HepG2 (cell line): ENCODE measurements around the gene MEX3A. TPM values are rescaled to one million over a fixed set of nuclear protein-coding genes. Genes with fewer than 3 reads are reported as not detected.

Source experiments
- GATA4 ChIP-seq: sonication (generic); IDR thresholded peaks from 2 replicates; pipeline ENCODE4 v1.6.1; 2016; ENCODE audit warnings: antibody characterized with exemption, low read depth, borderline replicate concordance
- MLXIP ChIP-seq: sonication (generic); formaldehyde crosslinking; IDR thresholded peaks from 2 replicates; pipeline ENCODE4 v1.9.0; 2021; ENCODE audit warnings: missing genetic modification reagents, borderline replicate concordance
- MXI1 ChIP-seq: IDR thresholded peaks from 3 replicates; pipeline ENCODE4 v1.6.1; 2012; ENCODE audit warnings: low read depth, low read length, inconsistent platforms, borderline replicate concordance
- PHB2 ChIP-seq: fragments of 450-650 bp; IDR thresholded peaks from 2 replicates; pipeline ENCODE4 v1.6.1; 2018; ENCODE audit not compliant: partially characterized antibody
- RARG ChIP-seq: sonication (generic); formaldehyde crosslinking; IDR thresholded peaks from 2 replicates; pipeline ENCODE4 v1.4.0; 2020; ENCODE audit warnings: low read depth, mild to moderate bottlenecking, missing genetic modification reagents
- SOX13 ChIP-seq, 3 experiments: fragments of 450-650 bp in 1 of 3; sonication (generic) in 1 of 3; formaldehyde crosslinking in 1 of 3; IDR thresholded peaks in 2 of 3; conservative IDR thresholded peaks in 1 of 3; 2 replicates each; pipeline versions ENCODE4 v1.5.0 to v1.6.1; 2016 to 2020; ENCODE audit warnings: antibody characterized with exemption in 1 of 3, mild to moderate bottlenecking in 1 of 3, missing compliant biosample characterization in 1 of 3, missing genetic modification reagents in 1 of 3, moderate library complexity in 1 of 3
- ZBTB43 ChIP-seq: sonication (generic); formaldehyde crosslinking; conservative IDR thresholded peaks from 2 replicates; pipeline ENCODE4 v1.4.0; 2020; ENCODE audit warnings: missing genetic modification reagents
- ZFP36L2 ChIP-seq: sonication (generic); formaldehyde crosslinking; IDR thresholded peaks from 2 replicates; pipeline ENCODE4 v1.4.0; 2020; ENCODE audit warnings: missing genetic modification reagents
- ZGPAT ChIP-seq: IDR thresholded peaks from 2 replicates; pipeline ENCODE4 v1.6.1; 2016; ENCODE audit warnings: mild to moderate bottlenecking
- ZMAT3 ChIP-seq: sonication (generic); formaldehyde crosslinking; conservative IDR thresholded peaks from 2 replicates; pipeline ENCODE4 v1.7.0; 2021; ENCODE audit warnings: missing genetic modification reagents
- ZNF12 ChIP-seq: sonication (generic); formaldehyde crosslinking; IDR thresholded peaks from 2 replicates; pipeline ENCODE4 v1.5.0; 2020; ENCODE audit warnings: missing genetic modification reagents
- ZNF431 ChIP-seq: sonication (generic); formaldehyde crosslinking; IDR thresholded peaks from 2 replicates; pipeline ENCODE4 v1.9.0; 2022; ENCODE audit warnings: missing genetic modification reagents, low read depth, mild to moderate bottlenecking, borderline replicate concordance
- polyA plus RNA-seq, 8 experiments: library from polyadenylated mRNA; depleted of rRNA in 3 of 8; stranded (reverse) in 7 of 8; unstranded in 1 of 8; fragments of >200 nt; fragmentation: Illumina TruSeq in 4 of 8; extraction: Trizol in 4 of 8; gene quantifications; 2 replicates each; pipeline versions ENCODE4 v1.2.1 to v1.2.3, GENCODE V29; 2011 to 2016; ENCODE audit warnings: low read depth in 4 of 8, missing spikeins in 1 of 8, mixed read lengths in 1 of 8; ENCODE audit not compliant: insufficient read depth in 1 of 8
- total RNA-seq, 5 experiments: library from RNA; depleted of rRNA; stranded (reverse); fragments of >200 nt; fragmentation: Illumina TruSeq; extraction: Trizol; gene quantifications; 2 replicates each; pipeline ENCODE4 v1.2.3, GENCODE V29; 2016; ENCODE audit warnings: low read depth in 1 of 5
- TF ChIP-seq, protein P1 (sequence below): IDR thresholded peaks from 2 replicates; pipeline ENCODE4 v1.6.1; 2016; ENCODE audit warnings: missing compliant biosample characterization, missing genetic modification reagents, borderline replicate concordance
- TF ChIP-seq, protein P2 (sequence below): sonication (generic); formaldehyde crosslinking; IDR thresholded peaks from 2 replicates; pipeline ENCODE4 v1.8.1; 2022; ENCODE audit warnings: low read depth, mild to moderate bottlenecking, missing genetic modification reagents
- TF ChIP-seq, protein P3 (sequence below): sonication (generic); formaldehyde crosslinking; IDR thresholded peaks from 2 replicates; pipeline ENCODE4 v1.5.0; 2020; ENCODE audit warnings: missing genetic modification reagents, mild to moderate bottlenecking, borderline replicate concordance

MEX3A gene
- total and polyA plus RNA-seq, 2 of the 13 experiments (the other 11 are each of a cell fraction or from before 2014, with no cell fraction given) = 7.6 to 9.1 TPM

DNA sequence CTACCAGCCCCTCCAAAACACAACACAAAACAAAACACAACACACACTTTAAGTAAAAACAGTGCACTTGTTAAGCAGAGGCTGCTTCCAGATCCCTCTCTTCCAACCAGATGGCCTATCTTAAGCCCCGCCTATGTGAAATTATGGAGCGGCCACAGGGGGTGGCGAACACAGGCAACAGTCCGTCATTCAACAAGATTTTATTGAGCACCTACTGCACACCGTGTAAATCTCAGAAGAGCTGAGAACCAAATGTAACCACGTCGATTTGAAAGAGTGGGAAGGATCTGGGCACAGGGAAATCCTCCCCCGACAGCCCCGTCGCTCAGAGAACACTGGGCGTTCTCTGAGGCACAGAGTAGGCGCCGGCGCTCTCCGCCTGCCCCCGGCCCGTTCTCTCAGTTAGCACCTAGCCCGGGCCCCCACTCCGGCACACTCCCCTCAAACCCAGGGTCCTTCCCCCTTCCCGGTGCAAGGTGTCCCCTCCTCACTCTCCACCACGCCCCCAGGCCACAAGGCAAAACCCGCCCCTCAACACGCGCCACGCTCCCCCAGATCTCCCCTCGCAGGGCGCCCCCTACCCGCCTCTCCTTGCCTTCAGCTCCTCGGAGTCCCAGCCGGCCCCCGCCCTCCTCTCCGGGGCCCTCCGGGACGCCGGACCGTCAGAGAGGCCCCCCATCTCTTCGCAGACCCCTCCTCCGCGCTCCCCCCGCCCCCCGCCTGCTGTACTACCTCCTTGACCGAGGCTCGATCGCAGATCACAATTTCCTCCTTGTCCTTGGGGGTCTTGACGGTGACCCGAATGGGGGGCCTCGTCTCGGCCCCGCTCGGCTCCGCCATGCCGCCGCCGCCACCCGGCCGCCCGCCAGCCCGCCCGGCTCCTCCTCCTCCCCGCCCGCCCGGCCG lies 29.1 kb downstream of the MEX3A start (continued):
- TF ChIP-seq MLXIP (CRISPR knock-in tag) (no peak), RARG (CRISPR knock-in tag) (no peak), ZFP36L2 (CRISPR knock-in tag) (no peak), MXI1 (no peak; the same call in 2 of the 3 replicates), ZNF431 (CRISPR knock-in tag) (no peak), ZMAT3 (no peak; the same call in 1 of the 2 replicates), PHB2 (no peak), ZNF12 (CRISPR knock-in tag) (no peak), GATA4 (no peak), ZGPAT (CRISPR knock-in tag) (peak; percentile 48), SOX13 (IDR thresholded peaks at IDR 0.05) (no peak), SOX13 (CRISPR knock-in tag; conservative IDR thresholded peaks at IDR 0.05 in 1 of 2, IDR thresholded peaks at IDR 0.05 in 1 of 2) (no peak), ZBTB43 (0 out of 2 replicates have a peak, but pooled peaks have one; percentile 28)
- TF ChIP-seq, protein P1, sequence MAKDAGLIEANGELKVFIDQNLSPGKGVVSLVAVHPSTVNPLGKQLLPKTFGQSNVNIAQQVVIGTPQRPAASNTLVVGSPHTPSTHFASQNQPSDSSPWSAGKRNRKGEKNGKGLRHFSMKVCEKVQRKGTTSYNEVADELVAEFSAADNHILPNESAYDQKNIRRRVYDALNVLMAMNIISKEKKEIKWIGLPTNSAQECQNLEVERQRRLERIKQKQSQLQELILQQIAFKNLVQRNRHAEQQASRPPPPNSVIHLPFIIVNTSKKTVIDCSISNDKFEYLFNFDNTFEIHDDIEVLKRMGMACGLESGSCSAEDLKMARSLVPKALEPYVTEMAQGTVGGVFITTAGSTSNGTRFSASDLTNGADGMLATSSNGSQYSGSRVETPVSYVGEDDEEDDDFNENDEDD (CRISPR knock-in tag) = no peak
- TF ChIP-seq, protein P2, sequence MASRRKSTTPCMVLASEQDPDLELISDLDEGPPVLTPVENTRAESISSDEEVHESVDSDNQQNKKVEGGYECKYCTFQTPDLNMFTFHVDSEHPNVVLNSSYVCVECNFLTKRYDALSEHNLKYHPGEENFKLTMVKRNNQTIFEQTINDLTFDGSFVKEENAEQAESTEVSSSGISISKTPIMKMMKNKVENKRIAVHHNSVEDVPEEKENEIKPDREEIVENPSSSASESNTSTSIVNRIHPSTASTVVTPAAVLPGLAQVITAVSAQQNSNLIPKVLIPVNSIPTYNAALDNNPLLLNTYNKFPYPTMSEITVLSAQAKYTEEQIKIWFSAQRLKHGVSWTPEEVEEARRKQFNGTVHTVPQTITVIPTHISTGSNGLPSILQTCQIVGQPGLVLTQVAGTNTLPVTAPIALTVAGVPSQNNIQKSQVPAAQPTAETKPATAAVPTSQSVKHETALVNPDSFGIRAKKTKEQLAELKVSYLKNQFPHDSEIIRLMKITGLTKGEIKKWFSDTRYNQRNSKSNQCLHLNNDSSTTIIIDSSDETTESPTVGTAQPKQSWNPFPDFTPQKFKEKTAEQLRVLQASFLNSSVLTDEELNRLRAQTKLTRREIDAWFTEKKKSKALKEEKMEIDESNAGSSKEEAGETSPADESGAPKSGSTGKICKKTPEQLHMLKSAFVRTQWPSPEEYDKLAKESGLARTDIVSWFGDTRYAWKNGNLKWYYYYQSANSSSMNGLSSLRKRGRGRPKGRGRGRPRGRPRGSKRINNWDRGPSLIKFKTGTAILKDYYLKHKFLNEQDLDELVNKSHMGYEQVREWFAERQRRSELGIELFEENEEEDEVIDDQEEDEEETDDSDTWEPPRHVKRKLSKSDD (CRISPR knock-in tag) = no peak
- TF ChIP-seq, protein P3, sequence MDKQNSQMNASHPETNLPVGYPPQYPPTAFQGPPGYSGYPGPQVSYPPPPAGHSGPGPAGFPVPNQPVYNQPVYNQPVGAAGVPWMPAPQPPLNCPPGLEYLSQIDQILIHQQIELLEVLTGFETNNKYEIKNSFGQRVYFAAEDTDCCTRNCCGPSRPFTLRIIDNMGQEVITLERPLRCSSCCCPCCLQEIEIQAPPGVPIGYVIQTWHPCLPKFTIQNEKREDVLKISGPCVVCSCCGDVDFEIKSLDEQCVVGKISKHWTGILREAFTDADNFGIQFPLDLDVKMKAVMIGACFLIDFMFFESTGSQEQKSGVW (CRISPR knock-in tag) = no peak
